HG03457 (cell line): Measurements from ENCODE around the gene C1QTNF8.

Source experiments
- ATAC-seq: cut with Tn5 transposase; IDR thresholded peaks from one replicate; pipeline ENCODE4 v1.9.1; 2021; ENCODE audit warnings: moderate number of reproducible peaks; ENCODE audit not compliant: unreplicated experiment

Gene C1QTNF8

DNA sequence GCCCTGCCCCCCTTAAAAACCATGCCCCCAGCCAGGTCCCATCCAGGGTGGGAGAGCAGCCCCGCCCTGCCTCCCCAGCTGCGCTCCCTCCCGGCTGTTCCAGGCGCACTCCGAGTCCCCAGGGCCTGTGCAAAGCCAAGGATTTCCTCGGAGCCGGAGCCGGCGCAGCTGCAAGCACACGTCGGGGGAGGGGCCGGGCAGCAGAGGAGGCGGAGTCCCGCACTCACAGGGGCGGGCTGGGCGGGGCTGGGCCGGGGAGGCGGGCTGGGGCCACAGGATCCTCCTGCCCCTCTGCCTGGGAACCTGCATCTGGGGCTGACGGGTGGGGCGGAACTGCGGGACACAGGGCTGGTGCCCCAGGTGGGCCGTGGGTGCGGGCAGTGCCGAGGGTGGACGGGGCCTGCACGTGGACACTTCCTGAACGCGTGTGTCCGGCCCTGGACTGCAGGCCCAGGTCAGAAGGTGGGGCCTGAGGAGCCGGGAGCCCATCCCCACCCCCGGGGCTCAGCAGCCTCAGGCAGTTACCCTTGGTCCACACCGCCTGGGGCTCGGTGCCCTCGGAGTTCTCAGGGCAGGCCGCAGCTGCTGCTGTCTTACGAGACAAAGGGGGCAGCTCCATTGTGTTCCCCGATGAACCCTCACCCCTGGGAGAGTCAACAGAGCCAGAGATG is 47.5 kb downstream of the C1QTNF8 start:
- ATAC-seq = no peak

DNA sequence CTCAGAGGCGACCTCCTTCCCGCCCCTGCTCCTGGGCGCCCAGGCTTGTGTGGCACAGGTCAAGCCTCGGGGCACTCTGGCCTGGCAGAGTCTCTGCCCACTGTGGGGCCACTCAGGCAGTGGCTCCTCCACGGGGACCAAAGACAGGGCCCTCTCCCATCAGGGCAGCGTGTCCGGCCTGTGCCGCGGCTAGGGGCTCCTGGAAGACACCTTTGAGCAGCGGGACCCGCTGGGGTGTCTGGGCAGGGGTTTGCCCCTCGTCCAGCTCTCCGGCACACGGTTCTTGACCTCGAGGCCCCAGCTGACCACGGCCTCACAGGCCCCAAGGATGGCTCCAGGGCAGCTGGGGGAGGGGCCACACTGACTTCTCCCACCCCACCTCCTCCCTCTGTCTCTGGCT is 48.2 kb downstream of the C1QTNF8 start:
- ATAC-seq = no peak

DNA sequence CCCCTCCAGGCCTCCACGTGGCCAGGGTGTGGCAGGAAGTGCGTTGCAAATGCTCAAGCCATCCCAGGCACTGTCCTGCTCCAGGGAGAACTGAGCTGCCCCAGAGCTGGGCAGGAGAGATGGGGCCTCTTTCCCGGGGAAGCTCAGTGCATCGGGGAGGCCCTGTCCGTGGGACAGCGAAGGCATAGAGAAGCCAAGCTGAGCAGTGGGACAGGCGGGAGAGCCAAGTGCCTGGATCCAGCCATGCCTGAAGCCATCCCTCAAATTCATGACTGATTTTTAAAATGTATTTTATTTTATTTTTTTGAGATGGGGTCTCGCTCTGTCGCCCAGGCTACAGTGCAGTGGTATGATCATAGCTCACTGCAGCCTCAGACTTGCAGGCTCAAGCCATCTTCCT is 48.9 kb downstream of the C1QTNF8 start:
- ATAC-seq = no peak

DNA sequence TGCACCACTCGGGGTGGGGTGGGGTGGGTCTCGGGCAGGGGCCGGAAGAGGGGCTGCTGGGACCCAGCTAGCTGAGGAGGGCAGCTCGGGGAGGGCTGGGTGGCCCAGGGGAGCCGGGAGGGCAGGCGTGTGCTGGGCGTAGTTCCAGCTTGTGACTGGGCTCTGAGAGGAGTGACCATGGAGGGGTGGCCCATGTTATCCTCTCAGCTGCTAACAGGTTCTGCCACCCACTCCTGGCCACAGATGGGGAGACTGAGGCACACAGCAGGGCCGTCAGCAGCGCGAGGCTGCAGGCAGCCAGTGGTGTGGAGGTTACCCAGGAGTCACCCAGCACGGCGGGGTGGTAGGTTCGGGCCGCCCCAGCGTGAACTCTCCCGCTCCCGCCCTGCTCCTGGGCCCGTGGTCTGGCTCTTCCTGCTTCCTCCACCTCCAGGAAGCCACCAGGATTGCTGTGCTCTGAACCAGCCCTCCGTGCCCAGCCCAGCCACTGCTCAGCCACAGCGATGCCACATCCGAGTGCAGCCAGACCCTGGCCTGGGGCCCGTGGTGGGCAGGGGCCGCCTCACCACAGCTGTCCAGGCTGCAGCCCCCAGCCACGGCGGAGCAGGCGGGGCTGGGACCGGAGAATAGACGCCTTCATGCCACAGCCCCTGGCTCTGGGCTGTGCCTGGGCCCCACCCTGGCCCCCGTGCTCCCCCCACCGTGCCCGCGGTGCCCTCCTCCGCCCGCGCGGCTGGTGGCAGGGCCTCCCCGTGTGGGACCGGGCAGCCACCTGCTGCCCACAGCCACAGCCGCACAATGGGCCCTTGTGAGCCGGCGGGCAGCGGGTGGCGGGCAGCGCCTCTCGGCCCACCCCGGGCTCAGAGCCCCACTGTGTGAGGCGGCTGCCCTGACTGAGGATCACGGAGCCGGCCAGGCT is 49.8 kb downstream of the C1QTNF8 start:
- ATAC-seq = no peak

DNA sequence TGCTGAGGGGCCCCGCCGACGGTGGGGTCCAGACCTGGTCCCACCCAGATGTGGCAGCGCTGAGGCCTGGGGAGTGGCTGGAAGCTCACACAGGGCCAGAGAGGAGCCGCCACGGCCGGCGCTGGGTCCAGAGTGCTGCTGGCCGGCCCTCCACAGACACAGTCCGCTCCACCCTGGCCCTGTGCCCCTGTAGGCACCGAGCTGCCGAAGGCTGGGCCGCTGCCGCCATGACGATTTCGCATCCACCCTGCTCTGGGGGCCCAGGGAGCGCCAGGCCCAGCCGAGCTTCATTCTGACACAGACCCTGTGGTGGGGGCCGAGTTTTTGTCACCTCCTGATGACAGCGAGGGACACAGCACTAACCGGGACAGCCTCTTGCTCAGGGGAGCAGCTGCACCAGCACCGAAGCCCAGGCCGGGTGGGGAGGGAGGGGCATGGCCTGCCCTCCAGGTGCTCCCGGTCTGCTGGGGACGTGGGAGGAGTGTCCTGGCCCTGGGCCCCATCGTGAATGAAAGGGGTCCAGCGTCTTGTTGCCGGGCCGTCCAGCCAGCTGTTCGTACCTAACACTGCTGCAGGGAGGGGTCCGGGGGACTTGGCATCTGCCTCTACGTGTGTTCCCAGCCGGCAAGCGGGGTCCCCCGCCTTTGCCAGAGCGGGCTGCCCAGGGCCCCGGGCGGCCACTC is 50.6 kb downstream of the C1QTNF8 start:
- ATAC-seq = no peak

DNA sequence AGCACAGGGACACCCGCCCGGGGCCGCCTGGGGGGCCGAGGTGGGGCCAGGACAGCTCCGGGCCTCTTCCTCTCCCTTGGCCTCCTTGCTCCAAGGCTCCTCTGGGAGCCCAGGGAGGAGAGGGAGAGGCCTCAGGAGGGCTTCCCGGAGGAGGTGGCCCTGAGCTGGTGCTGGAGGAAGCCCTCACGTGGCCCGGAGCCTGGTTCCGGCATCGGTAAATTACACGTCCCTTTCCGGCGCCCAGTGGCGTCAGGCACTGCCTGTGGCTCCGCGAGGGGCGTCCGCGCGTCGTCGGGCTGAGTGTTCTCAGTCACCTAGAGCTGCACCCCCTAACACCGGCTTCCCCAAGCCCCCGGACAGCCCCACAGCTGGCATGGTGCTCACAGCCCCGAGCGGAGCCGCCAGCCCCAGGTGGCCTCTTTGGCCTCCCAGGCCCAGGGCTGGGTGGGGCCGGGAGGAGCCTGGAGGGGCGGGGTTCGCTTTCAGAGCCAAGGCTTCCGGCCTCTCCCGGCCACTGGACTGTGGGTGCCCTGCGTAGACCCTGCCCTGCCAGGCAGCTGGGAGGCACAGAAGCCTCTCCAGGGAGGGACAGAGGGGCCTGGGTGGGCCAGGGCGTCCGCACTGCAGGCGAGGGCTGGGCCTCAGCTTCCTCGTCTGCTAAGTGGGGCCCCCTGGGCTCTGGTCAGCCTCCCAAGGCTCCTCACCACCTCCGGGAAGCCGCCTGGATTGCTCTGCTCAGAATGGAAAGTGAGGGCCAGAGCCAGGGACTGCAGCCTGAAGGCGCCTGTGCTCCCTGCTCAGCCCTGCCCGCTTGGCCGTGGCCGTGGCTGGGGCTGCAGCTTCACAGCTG is 51.4 kb downstream of the C1QTNF8 start:
- ATAC-seq = no peak

DNA sequence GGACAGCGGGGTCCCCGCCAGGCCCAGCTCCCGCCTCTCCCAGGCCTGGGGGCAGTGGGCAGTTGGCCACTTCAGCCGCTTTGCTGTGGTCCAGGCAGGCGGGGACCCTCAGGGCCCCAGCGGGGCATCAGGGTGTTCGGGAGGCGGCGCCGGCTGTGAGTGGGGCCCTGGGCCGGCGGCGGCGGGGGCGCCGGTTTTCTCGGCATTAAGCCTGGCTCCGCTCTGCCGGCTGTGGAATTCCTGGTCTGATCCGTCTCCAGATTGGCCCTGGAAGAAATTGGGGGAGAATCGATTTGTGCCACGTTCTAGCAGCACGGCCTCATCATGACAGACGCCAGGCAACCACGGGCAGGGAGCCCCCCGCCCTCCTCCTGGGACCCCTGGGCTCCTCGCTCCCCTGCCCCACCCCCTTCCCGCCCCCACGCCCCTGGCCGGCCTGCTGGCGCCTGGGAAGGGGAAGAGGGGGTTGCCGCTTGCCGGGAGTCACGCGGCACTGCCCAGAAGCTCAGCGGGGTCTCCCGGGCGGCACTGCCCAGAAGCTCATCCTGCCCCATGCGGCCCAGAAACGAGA is 52.1 kb downstream of the C1QTNF8 start:
- no peak for ATAC-seq

DNA sequence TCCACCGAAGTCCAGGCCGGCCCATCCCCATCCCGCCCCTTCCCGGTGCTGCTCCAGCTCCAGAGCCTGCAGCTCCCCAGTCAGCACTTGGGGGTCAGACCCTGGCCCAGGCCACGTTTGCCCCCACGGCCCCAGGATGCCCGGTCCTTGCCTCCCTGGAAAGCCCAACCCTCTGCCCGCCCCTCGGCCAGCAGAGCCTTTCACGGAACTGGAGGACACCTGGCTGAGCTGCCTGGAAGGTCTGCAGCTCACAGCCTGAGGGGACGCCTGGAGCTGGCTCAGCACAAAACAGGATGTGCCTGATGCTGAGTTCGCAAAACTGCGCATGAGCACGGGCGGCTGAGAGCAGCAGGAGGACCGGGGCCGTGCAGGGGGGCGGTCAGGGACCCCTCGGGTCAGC is 53.2 kb downstream of the C1QTNF8 start:
- no peak for ATAC-seq

DNA sequence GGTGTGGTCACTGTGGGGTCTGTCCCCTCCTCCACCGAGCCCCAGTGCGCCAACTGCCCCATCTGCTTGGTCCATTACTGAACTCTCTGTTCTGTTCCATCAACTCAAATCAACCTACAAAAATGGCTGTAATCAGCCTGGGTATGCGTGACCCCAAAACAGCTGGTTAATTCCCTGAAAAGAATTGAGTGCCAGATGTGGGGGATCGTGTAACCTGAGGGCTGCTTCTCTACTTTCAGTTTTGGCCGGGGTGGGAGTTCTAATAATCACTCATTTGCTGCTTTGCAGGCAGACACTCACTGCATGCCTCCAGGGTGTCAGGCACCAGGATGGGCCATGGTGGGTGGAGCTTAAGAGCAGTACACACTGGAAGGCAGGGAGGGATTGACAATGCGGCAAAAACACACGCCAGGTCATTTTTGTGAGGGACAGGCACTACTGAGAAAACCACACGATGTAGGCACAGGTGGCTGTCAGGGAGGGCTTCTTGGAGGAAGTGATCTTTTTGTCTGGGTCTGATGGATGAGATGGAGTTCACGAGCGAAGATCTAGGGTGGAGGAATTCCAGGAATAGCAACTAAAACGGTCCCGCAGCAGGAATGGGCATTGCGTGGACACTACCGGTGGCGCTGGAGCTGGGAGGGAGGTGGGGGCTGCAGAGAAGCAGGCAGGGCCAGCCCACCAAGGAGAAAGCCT is 53.8 kb downstream of the C1QTNF8 start:
- ATAC-seq = no peak

DNA sequence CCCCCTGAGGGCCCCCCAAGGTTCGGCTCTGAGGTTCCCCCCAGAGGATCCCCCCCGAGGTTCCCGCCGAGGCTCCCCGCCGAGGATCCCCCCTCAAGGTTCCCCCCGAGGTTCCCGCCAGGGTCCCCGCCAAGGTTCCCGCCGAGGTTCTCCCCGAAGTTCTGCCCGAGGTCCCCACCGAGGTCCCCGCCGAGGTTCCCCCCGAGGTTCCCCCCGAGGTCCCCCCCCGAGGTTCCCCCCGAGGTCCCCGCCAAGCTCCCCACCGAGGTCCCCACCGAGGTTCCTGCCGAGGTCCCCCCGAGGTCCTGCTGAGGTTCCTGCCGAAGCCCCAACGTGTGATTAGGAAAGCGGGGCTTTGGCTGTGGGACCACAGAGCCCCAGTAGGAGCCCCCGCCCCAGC is 55.7 kb downstream of the C1QTNF8 start:
- ATAC-seq = no peak

DNA sequence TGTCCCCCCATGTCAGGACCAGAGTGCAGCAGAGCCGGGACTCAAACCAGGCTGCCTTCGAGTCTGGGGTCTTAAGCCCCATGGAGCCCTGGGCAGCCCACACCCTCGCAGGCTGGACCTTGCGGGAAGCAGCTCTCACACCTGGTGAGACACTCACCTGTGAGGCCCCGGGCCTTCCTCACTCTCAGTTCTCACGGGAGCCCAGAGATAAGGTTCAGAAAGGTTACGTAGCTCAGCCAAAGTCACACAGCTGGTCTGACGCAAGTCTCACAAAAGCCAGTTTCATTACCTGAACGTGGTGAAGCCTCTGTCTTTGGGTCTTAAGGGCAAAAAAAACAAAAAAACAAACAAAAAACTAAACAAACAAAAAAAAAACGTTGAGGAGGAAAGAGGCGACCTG is 56.3 kb downstream of the C1QTNF8 start:
- ATAC-seq = no peak

DNA sequence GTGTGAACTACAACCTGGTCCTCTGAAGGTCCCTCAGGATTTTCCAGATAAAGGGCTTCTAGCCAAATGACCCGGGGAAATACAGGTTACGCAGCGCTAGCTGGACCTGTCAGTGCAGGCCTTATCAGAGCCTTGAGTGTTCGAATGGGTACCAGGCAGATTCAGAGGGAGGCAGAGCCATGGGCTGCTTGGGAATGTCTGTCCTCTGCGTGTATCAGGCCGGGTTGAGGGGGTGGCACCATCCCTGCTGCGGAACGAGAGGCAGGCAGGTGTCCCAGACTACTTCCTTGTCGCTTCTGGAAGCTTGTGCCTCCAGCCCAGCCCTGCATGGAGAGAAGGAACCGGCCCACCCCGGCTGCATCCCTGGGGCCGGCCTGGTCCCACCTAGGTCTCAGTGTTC is 57.1 kb downstream of the C1QTNF8 start:
- no peak for ATAC-seq
